H9 (cell line): ENCODE results near the gene AK9. TPM values are rescaled to one million over a fixed set of nuclear protein-coding genes. Genes with fewer than 3 reads are reported as not detected.

ENCODE experiments used
- DNase-seq: peaks from one replicate; pipeline ENCODE4 v3.0.0-alpha.2; 2017
- H2AFZ ChIP-seq: one replicate; pipeline ENCODE4 v1.6.1; 2013; ENCODE audit warnings: mild to moderate bottlenecking, low read length, control low read depth, moderate library complexity
- H2AK5ac ChIP-seq: 2 replicates; pipeline ENCODE4 v1.6.1; 2013; ENCODE audit warnings: low read length, control low read depth, mixed read lengths; ENCODE audit not compliant: insufficient read length
- H2BK120ac ChIP-seq: one replicate; pipeline ENCODE4 v1.6.1; 2013; ENCODE audit warnings: low read depth, mild to moderate bottlenecking, low read length, control low read depth, inconsistent platforms; ENCODE audit not compliant: poor library complexity, severe bottlenecking
- H2BK12ac ChIP-seq: 2 replicates; pipeline ENCODE4 v1.6.1; 2013; ENCODE audit warnings: low read length, control low read depth, mixed read lengths, low read depth; ENCODE audit not compliant: insufficient read length
- H2BK15ac ChIP-seq: 2 replicates; pipeline ENCODE4 v1.6.1; 2013; ENCODE audit warnings: low read depth, low read length, control low read depth
- H2BK20ac ChIP-seq: one replicate; pipeline ENCODE4 v1.6.1; 2013; ENCODE audit warnings: low read depth, mild to moderate bottlenecking, low read length, control low read depth, inconsistent platforms; ENCODE audit not compliant: poor library complexity, severe bottlenecking
- H2BK5ac ChIP-seq: 2 replicates; pipeline ENCODE4 v1.6.1; 2013; ENCODE audit warnings: low read length, control low read depth, mixed read lengths; ENCODE audit not compliant: insufficient read length
- H3K14ac ChIP-seq: 2 replicates; pipeline ENCODE4 v1.6.1; 2013; ENCODE audit warnings: low read length, control low read depth; ENCODE audit not compliant: insufficient read depth
- H3K18ac ChIP-seq: 2 replicates; pipeline ENCODE4 v1.6.1; 2013; ENCODE audit warnings: low read depth, mild to moderate bottlenecking, mixed read lengths, low read length, control low read depth; ENCODE audit not compliant: insufficient read length
- H3K23ac ChIP-seq: 2 replicates; pipeline ENCODE4 v1.6.1; 2013; ENCODE audit warnings: low read length, control low read depth, mixed read lengths, low read depth; ENCODE audit not compliant: insufficient read length
- H3K23me2 ChIP-seq: 2 replicates; pipeline ENCODE4 v1.6.1; 2013; ENCODE audit warnings: low read depth, mild to moderate bottlenecking, mixed read lengths, low read length, control low read depth; ENCODE audit not compliant: insufficient read length, poor library complexity, severe bottlenecking
- H3K27ac ChIP-seq: 2 replicates; pipeline ENCODE4 v1.5.1; 2013; ENCODE audit warnings: low read length, control low read depth, mixed read lengths, low read depth; ENCODE audit not compliant: insufficient read length
- H3K27me3 ChIP-seq: 2 replicates; pipeline ENCODE4 v1.6.1; 2013; ENCODE audit warnings: low read length, control low read depth, inconsistent platforms; ENCODE audit not compliant: insufficient read depth
- H3K4ac ChIP-seq: 2 replicates; pipeline ENCODE4 v1.6.1; 2013; ENCODE audit warnings: low read depth, mild to moderate bottlenecking, control low read depth, inconsistent platforms, low read length, moderate library complexity
- H3K4me1 ChIP-seq: 2 replicates; pipeline ENCODE4 v1.6.1; 2013; ENCODE audit warnings: low read length, control low read depth, inconsistent platforms; ENCODE audit not compliant: insufficient read depth
- H3K4me2 ChIP-seq: 2 replicates; pipeline ENCODE4 v1.6.1; 2013; ENCODE audit warnings: low read length, control low read depth, mixed read lengths; ENCODE audit not compliant: insufficient read length, insufficient read depth
- H3K56ac ChIP-seq: 2 replicates; pipeline ENCODE4 v1.6.1; 2013; ENCODE audit warnings: low read depth, mild to moderate bottlenecking, mixed read lengths, low read length, control low read depth; ENCODE audit not compliant: insufficient read length
- H3K79me1 ChIP-seq: 2 replicates; pipeline ENCODE4 v1.6.1; 2013; ENCODE audit warnings: low read depth, mild to moderate bottlenecking, moderate library complexity, low read length, control low read depth, inconsistent platforms; ENCODE audit not compliant: insufficient read depth, poor library complexity, severe bottlenecking
- H3K79me2 ChIP-seq: 2 replicates; pipeline ENCODE4 v1.6.1; 2013; ENCODE audit warnings: low read length, control low read depth, inconsistent platforms; ENCODE audit not compliant: insufficient read depth
- H3K9ac ChIP-seq: 2 replicates; pipeline ENCODE4 v1.6.1; 2013; ENCODE audit warnings: low read length, control low read depth, mixed read lengths; ENCODE audit not compliant: insufficient read length; ENCODE audit errors: extremely low read depth
- H3K9me3 ChIP-seq: one replicate; pipeline ENCODE4 v1.6.1; 2013; ENCODE audit warnings: low read depth, low read length, inconsistent platforms; ENCODE audit not compliant: control insufficient read depth
- H3T11ph ChIP-seq: one replicate; pipeline ENCODE4 v1.6.1; 2013; ENCODE audit warnings: mild to moderate bottlenecking, low read length, control low read depth, inconsistent platforms
- H4K20me1 ChIP-seq: one replicate; pipeline ENCODE4 v1.6.1; 2013; ENCODE audit not compliant: control insufficient read depth, insufficient read length, insufficient read depth
- H4K5ac ChIP-seq: 2 replicates; pipeline ENCODE4 v1.6.1; 2013; ENCODE audit warnings: low read depth, mild to moderate bottlenecking, mixed read lengths, low read length, control low read depth; ENCODE audit not compliant: insufficient read length
- H4K8ac ChIP-seq: replicated peaks from 2 replicates; pipeline ENCODE4 v1.6.1; 2013; ENCODE audit warnings: low read length, control low read depth, mixed read lengths, low read depth; ENCODE audit not compliant: insufficient read length
- H4K91ac ChIP-seq: 2 replicates; pipeline ENCODE4 v1.6.1; 2013; ENCODE audit warnings: low read depth, mild to moderate bottlenecking, moderate library complexity, mixed read lengths, low read length, control low read depth; ENCODE audit not compliant: insufficient read length
- H3K27ac Mint-ChIP-seq, 3 experiments: 2 replicates in 2 of 3; 3 replicates in 1 of 3; pipeline ENCODE4 v1.8.0; 2020 to 2021; ENCODE audit warnings: mixed read lengths in 3 of 3, mild to moderate bottlenecking in 1 of 3, moderate library complexity in 1 of 3
- H3K27me3 Mint-ChIP-seq: 2 replicates; pipeline ENCODE4 v1.8.0; 2021; ENCODE audit warnings: low read depth, mild to moderate bottlenecking, moderate library complexity, mixed read lengths
- H3K36me3 Mint-ChIP-seq, 3 experiments: 2 replicates in 2 of 3; 3 replicates in 1 of 3; pipeline ENCODE4 v1.8.0; 2020 to 2021; ENCODE audit warnings: low read depth in 3 of 3, mixed read lengths in 3 of 3; ENCODE audit not compliant: insufficient read depth in 1 of 3
- H3K4me1 Mint-ChIP-seq, 2 experiments: 2 replicates each; pipeline ENCODE4 v1.8.0; 2020; ENCODE audit warnings: mixed read lengths in 2 of 2
- H3K4me3 Mint-ChIP-seq, 2 experiments: 2 replicates in 1 of 2; 3 replicates in 1 of 2; pipeline ENCODE4 v1.8.0; 2020 to 2021; ENCODE audit warnings: mild to moderate bottlenecking in 2 of 2, mixed read lengths in 2 of 2, moderate library complexity in 1 of 2
- H3K9me3 Mint-ChIP-seq, 2 experiments: 2 replicates in 1 of 2; 3 replicates in 1 of 2; pipeline ENCODE4 v1.8.0; 2020; ENCODE audit warnings: mild to moderate bottlenecking in 2 of 2, mixed read lengths in 2 of 2, moderate library complexity in 1 of 2
- WGBS: extraction: QIAGEN DNeasy Blood & Tissue Kit; methylation state at CpG from one replicate; pipeline ENCODE4 v1.1.7; 2013; ENCODE audit warnings: missing lambda C conversion rate, low lambda C conversion rate, mixed read lengths; ENCODE audit not compliant: insufficient read length; ENCODE audit errors: extremely low coverage; 5-methylcytosine and 5-hydroxymethylcytosine counted together
- total RNA-seq: library from RNA; stranded (reverse); gene quantifications from 2 replicates; pipeline ENCODE4 v1.2.1, GENCODE V29; 2021
- TF ChIP-seq, protein P1 (sequence below): fragments of 200-600 bp; sonication (generic); conservative IDR thresholded peaks from 3 replicates; pipeline ENCODE4 v1.8.0; 2021; ENCODE audit warnings: antibody characterized with exemption, mild to moderate bottlenecking

Gene AK9
- total RNA-seq, 1 experiment from 2014 or later: 2.3 TPM

GRCh38 chr6:109628158-109629000 lies 62.6 kb downstream of the AK9 start:
- Histone ChIP-seq H3K14ac (no peak overlapping the region), H2AFZ (no peak overlapping the region), H4K91ac (no peak overlapping the region), H3K9me3 (no peaks in the 10 kb centered on the region), H3K23me2 (no peaks in the 10 kb centered on the region), H3K4me2 (no peak overlapping the region), H3K79me2 (no peaks in the 10 kb centered on the region), H2AK5ac (no peak overlapping the region), H3K23ac (no peak overlapping the region), H2BK12ac (no peak overlapping the region), H3K9ac (no peak overlapping the region), H4K8ac (no peak overlapping the region), H2BK15ac (no peak overlapping the region), H3K4me1 (no peaks in the 10 kb centered on the region), H3T11ph (no peak overlapping the region), H3K18ac (no peak overlapping the region), H3K56ac (no peak overlapping the region), H2BK120ac (no peak overlapping the region), H4K5ac (no peak overlapping the region), H3K4ac (no peak overlapping the region), H2BK20ac (no peak overlapping the region), H3K79me1 (no peaks in the 10 kb centered on the region), H3K27ac (no peak overlapping the region), H4K20me1 (no peaks in the 10 kb centered on the region), H3K27me3 (no peaks in the 10 kb centered on the region), H2BK5ac (no peak overlapping the region)
- H3K9me3 Mint-ChIP-seq: peaks cover 0 to 2% of the 10 kb centered on the region in 2 experiments; a peak in 2 of 5 replicates
- H3K4me3 Mint-ChIP-seq: no peak overlapping the region
- no peak overlapping the region for H3K27ac Mint-ChIP-seq
- H3K27me3 Mint-ChIP-seq: no peaks in the 10 kb centered on the region
- no peak for DNase-seq
- WGBS: no CpG with 5 or more reads among the region's 4 CpGs
- TF ChIP-seq, protein P1, sequence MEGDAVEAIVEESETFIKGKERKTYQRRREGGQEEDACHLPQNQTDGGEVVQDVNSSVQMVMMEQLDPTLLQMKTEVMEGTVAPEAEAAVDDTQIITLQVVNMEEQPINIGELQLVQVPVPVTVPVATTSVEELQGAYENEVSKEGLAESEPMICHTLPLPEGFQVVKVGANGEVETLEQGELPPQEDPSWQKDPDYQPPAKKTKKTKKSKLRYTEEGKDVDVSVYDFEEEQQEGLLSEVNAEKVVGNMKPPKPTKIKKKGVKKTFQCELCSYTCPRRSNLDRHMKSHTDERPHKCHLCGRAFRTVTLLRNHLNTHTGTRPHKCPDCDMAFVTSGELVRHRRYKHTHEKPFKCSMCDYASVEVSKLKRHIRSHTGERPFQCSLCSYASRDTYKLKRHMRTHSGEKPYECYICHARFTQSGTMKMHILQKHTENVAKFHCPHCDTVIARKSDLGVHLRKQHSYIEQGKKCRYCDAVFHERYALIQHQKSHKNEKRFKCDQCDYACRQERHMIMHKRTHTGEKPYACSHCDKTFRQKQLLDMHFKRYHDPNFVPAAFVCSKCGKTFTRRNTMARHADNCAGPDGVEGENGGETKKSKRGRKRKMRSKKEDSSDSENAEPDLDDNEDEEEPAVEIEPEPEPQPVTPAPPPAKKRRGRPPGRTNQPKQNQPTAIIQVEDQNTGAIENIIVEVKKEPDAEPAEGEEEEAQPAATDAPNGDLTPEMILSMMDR: no peak
- H3K36me3 Mint-ChIP-seq: no peaks in the 10 kb centered on the region; a peak in 2 of 7 replicates
- no peaks in the 10 kb centered on the region for H3K4me1 Mint-ChIP-seq
